GM10266 (cell line): ENCODE results near the gene SCG3.

Experiments used
- DNase-seq: peaks from one replicate; pipeline ENCODE4 v3.0.0; 2012; ENCODE audit errors: extremely low spot score
- TF ChIP-seq, protein P1 (sequence below): IDR thresholded peaks from 2 replicates; pipeline ENCODE4 v1.5.1; 2012; ENCODE audit warnings: mild to moderate bottlenecking, low read depth; ENCODE audit not compliant: control insufficient read depth, insufficient read depth; ENCODE audit errors: missing control alignments

SCG3 gene

DNA sequence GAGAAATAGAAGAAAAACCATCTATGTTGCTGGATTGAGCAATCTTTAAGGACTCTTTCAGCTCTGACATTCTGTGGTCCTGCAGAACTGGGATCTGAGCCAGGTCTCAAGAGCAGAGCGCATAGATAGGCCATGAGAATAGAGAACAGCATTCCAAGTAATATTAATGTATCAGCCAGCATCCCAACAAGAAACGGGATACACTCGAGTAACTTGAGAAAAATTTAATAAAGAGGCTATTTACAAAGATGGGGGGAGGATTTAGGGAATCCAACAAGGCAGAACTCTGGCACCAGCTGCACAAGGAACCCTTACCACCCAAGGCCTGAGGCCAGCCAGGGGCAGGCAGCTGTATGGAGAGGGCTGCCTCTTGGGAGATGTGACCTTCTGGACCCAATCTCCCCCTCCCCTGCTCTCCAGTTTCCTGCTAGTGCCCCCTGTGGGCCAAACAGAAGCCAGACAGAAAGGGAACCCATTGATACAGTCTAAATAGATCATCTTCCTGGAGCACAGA lies 78.3 kb downstream of the SCG3 start:
- TF ChIP-seq, protein P1, sequence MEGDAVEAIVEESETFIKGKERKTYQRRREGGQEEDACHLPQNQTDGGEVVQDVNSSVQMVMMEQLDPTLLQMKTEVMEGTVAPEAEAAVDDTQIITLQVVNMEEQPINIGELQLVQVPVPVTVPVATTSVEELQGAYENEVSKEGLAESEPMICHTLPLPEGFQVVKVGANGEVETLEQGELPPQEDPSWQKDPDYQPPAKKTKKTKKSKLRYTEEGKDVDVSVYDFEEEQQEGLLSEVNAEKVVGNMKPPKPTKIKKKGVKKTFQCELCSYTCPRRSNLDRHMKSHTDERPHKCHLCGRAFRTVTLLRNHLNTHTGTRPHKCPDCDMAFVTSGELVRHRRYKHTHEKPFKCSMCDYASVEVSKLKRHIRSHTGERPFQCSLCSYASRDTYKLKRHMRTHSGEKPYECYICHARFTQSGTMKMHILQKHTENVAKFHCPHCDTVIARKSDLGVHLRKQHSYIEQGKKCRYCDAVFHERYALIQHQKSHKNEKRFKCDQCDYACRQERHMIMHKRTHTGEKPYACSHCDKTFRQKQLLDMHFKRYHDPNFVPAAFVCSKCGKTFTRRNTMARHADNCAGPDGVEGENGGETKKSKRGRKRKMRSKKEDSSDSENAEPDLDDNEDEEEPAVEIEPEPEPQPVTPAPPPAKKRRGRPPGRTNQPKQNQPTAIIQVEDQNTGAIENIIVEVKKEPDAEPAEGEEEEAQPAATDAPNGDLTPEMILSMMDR = peak; percentile 42
- DNase-seq = no peak

- TF ChIP-seq, protein P1 = no peak
- no peak for DNase-seq
Measured at GRCh38 chr15:51760805-51761204, 79.5 kb downstream of the SCG3 start.

DNA sequence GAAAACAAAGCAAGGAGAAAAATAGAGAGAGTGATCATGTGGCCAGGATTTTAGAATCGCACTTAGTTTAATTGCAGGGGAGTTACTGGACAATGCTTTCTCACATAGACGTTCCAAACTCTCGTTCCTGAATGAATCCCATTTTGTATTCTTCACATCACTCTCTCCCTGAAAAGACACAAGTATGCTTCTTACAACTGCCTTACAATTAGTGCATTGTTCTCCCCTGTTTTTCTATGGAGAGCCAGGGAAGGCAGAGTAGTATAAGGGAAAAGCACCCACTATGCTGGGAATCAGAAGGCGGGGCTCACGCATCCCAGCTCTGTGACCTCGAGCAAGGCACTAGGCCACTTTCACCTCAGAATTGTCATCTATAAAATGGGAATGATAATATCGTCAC lies 84.4 kb downstream of the SCG3 start:
- no peak for DNase-seq
- TF ChIP-seq, protein P1 = no peak

DNA sequence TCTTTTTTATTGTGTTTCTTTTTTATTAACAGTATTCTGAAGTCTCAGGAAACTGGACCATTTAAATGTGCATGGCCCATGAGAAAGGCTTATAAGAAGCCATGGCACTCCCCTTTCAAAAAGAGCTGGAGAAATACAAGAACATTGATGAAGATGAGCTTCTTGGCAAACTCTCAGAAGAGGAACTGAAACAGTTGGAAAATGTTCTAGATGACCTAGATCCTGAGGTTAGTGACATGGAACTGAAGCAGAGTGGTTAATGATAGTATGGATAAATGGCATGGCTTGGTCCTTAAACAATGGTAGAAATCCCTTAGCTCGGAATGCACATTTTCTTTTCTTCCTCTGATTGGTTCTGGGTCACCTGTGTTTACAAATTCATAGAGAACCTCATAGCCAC lies 85.0 kb downstream of the SCG3 start:
- no peak for DNase-seq
- TF ChIP-seq, protein P1 = no peak

DNA sequence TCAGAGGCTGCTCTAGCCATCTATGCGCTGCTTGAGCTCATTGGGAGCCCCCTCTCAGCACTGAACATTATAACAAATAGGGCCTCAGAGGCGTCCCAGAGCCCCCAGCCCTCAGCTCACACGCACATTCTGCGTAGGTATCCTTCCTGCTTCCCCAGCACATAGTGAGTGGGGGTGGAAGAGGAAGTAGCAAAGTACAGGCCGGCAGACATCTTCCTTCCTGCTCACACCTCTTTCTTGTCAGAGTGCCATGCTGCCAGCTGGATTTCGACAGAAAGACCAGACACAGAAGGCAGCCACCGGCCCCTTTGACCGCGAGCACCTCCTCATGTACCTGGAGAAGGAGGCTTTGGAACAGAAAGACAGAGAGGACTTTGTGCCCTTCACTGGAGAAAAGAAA lies 86.7 kb downstream of the SCG3 start:
- TF ChIP-seq, protein P1 = no peak
- DNase-seq = no peak
